ENCODE measurements around the gene HSF4.

Gene HSF4

GRCh38 chr16:67187175-67187890 lies 22.8 kb downstream of the HSF4 start:
- no peak for DNase-seq

GRCh38 chr16:67188323-67188722 lies 23.8 kb downstream of the HSF4 start:
- no peak for DNase-seq

- DNase-seq: no peak
These were observed 24.3 kb downstream of the HSF4 start for GRCh38 chr16:67188798-67189197.

- no peak for DNase-seq
These were observed 25.5 kb downstream of the HSF4 start, which contains the start of gene EXOC3L1 for GRCh38 chr16:67190041-67190440. EXOC3L1 (minus strand) TSS chr16:67190136; CDS start chr16:67189676, 460 bp downstream.

- DNase-seq: no peak
These were observed 26.2 kb downstream of the HSF4 start for GRCh38 chr16:67190448-67191399.

- DNase-seq: no peak
These were observed 27.0 kb downstream of the HSF4 start for GRCh38 chr16:67191411-67191994.

GRCh38 chr16:67191995-67192681 lies 27.6 kb downstream of the HSF4 start, which contains the start of gene E2F4:
E2F4 (plus strand) TSS chr16:67192155; CDS start chr16:67192228, 73 bp downstream.
- peak; percentile 62 for DNase-seq

- DNase-seq: no peak
These were observed 28.3 kb downstream of the HSF4 start for GRCh38 chr16:67192781-67193361.

GRCh38 chr16:67193536-67193935 lies 29.0 kb downstream of the HSF4 start:
- no peak for DNase-seq

- no peak for DNase-seq
These were observed 29.7 kb downstream of the HSF4 start for GRCh38 chr16:67194260-67194659.

GRCh38 chr16:67195676-67196075 lies 31.1 kb downstream of the HSF4 start:
- no peak for DNase-seq

GRCh38 chr16:67196881-67197280 lies 32.3 kb downstream of the HSF4 start:
- no peak for DNase-seq

- no peak for DNase-seq
These were observed 33.2 kb downstream of the HSF4 start for GRCh38 chr16:67197704-67198103.

GRCh38 chr16:67198238-67198734 lies 33.7 kb downstream of the HSF4 start:
- peak; percentile 9 for DNase-seq

GRCh38 chr16:67199011-67199807 lies 34.7 kb downstream of the HSF4 start, which contains the start of gene ELMO3:
ELMO3 (plus strand) TSS chr16:67199131; CDS start chr16:67199327, 196 bp downstream.
- DNase-seq: no peak

- DNase-seq: no peak
These were observed 35.3 kb downstream of the HSF4 start for GRCh38 chr16:67199808-67200198.

- DNase-seq: no peak
These were observed 35.9 kb downstream of the HSF4 start for GRCh38 chr16:67200491-67200890.

- DNase-seq: no peak
These were observed 37.1 kb downstream of the HSF4 start for GRCh38 chr16:67201411-67202345.

- DNase-seq: no peak
These were observed 37.9 kb downstream of the HSF4 start for GRCh38 chr16:67202426-67202825.

GRCh38 chr16:67202956-67203493 lies 38.5 kb downstream of the HSF4 start:
- no peak for DNase-seq
